Activated CD8-positive, alpha-beta memory T cell treated with anti-CD3 and anti-CD28 coated beads for 4 hours (primary cell): ENCODE results near the gene OAF.

Source experiments
- DNase-seq, 2 donors: peaks; one replicate each; pipeline ENCODE4 v3.0.0-alpha.2; 2020; ENCODE audit warnings: low read depth in 2 of 2

Gene OAF

DNA sequence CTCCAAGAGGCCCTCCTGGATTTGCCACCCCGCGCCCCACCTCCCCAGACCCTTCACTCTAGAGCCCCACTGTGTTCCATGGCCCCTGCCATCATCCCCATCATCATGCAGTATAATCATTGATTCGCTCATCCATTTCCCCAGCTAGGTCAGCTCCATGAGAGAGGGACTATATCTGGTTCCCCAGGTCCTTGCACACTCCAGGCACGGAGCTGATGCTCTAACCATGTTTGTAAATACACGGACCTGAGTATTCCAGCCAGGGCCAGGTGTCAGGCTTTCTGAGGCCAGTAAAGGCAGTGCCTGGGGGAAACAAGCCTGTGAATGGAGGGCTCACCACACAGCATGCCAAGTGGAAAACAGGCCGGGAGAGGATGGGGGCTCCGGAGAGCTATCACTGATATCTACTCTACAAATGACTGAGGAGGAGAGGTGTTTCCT, 27.1 kb upstream of the OAF start:
- no peak for DNase-seq

DNA sequence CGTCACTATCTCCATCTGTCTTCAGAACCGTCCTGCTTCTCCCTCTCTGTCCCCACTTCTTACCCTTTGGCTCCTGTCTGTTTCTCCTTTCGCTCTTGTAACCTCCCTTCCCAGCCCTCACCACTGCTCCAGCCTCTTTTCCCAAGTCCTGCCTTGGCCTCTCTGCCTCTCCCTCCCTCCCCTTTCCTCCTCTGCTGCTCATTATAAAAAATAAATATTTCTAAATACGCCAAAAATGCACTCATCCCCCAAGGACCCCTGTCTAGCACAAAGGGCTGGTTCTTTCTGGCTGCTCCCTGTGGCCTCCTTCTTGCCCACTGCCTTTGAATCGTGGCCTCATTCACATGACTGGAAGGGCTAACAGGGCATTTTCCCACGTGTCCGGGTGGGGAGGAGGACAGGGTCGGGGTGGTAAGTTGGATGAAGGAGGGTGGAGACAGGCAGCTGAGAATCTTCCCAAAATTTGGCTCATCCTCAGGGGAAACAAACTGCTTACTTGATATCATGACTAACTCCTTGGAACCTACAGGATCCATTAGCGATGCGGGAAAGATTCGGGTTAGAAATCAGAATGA, 26.4 kb upstream of the OAF start:
- DNase-seq: no peak

DNA sequence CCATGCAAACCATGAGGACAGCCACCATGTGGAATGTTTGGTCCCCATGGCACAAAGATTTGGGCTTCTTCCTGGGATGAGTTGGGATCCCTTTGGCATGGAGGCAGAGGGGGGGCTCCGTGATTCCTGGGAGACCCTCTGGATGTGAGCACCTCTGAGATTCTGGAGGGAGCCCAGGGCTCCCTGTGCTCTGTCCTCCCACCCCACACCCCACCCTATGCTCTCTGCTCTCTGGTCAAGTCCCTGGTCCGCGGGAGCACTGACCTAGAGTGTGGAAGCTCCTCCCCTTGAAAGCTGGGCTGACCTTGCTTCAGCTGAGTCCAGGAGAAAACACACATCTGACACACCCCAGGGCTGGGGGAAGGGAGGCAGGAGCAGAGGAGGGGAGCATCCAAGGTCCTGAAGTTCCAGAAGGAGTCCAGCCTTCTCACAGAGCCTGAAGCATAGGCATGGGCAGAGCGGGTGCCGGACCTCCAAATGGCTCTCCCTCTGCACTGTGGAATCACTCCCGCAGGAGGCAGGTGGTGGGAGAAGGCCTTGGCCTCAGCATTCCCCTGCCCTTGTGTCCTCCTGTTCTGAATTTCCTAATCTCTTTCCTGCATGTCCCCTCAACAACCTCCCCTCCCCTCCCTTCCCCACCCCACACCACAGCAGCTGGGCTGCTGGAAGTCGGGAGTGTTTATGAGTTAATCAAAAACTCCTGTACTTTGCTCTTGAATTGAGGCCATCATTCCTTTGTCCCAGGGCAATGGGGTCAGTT, 25.7 kb upstream of the OAF start:
- DNase-seq: no peak

DNA sequence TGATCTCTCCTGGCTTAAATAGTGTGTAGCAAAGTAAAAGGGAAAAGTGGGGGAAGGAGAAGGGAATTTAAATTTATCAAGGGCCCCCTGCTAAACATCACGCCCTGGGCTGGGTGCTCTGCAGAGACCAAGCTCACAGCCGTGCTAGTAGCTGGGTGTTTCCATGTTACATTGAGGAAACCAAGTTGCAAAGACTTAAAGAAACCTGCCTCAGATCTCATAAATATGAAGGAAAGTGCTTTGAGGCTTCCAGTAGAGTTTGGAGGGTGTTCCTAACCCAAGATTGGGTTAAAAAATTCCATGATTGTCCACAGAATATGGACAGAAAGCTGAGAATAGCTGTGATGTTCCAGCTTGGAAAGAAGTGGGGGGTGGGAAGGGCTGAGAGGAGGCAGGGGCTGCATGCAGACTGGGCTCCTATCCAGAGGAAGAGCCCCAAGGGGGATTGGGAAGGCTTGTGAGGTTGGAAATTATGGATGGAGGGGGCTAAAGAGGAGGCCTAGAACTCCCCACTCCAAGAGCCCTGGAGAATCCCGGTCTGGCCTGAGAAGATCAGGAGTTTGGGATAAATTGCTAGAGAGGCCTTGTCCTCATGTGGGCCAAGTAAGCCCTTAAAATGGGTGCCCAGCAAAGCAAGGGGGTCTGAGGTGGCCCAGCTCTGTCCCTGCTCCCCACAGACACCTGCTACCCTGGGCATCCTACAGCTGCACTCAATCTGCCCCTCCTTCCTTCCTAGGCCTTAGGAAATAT, 25.0 kb upstream of the OAF start:
- no peak for DNase-seq

DNA sequence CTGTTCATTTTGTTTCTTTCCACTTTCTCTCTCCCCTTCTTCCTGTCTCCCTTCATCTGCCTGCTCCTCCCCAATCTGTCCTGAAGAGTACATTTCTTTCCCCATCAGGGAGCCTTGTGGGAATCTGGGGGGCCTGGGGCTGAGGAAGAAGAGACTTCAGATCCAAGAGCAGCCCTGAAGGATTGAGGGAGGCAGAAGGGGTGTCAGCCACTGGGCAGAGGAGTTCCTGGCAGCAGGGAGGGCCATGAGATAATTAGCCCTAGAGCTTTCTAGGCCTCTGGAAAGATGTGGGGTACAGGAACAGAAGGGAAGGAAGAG, 24.4 kb upstream of the OAF start:
- DNase-seq: no peak

DNA sequence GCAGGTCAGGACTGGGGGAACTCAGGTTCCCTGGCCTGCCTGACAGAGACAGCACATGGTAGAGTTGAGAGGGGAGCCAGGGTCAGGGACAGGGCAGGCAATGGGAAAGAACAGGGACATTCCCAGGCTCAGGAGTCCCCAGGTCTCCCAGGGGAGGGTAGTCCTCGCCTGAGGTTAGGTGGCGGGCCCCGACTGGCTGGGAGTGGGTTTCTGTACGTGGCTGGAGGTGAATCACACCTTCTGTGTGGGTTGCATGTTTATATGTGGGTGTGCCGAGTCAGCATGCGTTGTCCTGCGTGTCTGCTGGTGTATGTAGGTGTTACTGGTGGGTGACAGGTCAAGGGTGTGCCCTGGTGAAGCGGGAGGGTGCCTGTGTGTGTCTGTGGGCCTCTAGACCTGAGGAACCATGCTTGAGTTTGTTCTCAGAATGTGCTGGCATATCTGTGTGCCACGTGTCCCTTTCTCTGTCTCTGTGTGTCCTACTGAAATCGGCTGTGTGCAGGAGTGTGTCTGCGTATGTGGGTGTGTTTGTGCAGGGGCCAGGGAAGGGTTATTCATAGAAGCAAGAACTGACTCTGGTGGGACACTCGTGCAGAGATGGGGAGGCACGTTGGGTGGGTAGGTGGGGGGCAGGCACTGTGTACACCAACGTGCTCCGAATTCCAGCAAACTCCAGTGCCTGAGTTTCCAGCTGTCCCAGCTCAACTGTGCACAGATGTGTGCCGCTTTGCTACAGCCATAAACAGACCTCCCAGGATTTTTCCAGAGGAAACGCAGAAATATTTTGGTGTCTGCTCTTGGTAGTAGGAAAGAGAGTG, 23.8 kb upstream of the OAF start:
- DNase-seq: no peak

DNA sequence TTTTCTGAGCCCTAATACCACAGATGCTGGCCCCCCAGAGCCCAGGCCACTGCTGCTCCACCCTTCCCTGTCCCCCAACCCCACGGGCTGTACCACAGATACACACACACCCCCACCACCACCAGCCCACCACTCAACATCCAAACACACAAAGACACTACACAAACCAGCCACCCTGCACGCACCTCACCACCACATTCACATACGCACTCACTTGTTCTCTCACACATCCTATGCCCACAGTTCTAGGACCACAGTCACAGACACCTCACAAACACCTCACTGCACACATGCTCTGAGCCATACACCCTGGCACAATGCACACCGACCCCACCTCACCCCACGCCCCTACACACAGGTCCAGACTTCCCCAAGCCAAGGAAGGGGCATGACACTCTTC, 22.5 kb upstream of the OAF start:
- DNase-seq: no peak

DNA sequence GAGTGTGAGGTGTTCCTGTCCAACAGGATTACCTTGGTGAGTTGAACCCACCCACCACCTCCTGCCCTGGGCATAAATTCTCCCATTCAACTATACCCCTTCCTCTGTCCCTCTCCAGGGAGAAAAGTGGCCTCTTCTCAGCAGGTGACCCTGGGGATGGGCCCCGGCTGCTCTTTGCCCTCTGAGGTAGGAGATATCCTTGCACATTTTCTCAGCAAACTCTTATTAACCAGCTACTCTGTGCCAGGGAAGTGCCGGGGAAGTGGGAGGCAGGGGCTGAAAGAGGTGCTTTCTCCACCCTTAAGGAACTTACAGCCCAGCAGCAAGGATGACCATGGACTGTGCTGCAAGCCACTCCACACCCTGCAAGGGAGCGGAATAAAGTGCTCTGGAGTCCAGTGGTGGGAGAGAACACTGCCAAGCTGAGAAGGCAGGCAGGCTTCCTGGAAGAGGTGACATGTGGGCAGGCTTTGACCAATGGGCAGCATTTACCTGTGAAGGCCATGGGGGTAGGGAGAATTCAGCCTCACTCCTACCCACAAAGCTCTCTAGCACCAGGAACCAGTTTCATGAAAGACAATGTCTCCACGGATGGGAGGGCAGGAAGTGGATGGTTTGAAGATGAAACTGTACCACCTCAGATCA, 21.9 kb upstream of the OAF start:
- DNase-seq: no peak

DNA sequence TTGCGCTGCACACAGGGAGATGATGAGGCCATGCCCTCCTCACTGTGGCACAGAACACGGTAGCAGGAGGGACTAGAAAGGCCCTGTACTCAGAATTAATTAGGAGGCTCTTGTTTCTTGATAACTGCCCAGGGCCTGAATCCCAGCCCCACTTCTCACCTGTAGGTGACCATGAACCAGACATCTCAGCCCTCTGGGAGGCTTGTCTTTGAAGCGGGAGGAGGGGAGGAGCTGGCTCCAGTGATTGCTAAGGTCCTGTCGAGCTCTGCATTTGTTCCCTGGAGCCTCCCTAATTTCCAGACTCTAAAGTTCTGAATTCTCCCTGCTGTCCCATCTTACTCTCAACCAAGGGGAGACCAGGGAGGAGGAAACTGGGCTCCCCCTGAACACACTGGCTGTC, 19.8 kb upstream of the OAF start:
- no peak for DNase-seq

DNA sequence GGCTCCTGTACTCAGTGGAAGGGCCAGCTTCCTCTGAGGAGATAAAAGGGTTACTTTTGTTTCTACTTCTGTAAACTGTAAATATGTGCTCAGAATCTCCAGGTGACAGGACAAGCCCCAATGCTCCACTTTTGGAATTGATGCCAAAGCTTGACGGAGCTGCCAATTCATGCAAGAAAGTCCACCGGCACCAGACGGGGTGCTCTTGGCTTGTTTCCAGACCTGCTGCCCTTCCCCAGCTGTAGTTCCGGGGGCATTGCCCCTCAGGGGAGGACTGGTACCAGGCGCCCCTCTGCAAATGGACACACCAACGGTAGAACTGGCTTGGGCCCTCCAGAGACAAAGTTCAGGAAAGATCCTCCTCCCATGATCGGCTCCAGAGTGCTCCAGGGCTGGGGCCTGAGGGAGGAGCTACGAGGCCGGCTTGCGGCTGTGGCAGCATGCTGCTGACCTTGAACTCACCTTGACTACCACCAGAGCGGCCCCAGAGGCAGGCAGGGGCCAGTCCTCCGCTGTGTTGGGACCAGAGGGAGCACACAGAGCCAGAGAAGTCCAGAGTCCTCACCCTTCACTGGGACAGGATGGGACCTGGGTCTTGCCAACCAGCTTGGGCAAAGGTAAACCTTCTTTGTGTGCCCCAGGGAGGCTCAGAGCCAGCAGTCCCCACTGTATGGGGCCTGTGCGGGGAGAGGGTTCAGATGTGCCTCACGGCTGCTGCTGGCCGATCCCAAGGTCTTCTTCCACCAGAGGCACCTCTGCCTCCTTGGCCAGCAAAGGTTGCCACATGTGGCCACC, 17.8 kb upstream of the OAF start:
- DNase-seq: no peak

DNA sequence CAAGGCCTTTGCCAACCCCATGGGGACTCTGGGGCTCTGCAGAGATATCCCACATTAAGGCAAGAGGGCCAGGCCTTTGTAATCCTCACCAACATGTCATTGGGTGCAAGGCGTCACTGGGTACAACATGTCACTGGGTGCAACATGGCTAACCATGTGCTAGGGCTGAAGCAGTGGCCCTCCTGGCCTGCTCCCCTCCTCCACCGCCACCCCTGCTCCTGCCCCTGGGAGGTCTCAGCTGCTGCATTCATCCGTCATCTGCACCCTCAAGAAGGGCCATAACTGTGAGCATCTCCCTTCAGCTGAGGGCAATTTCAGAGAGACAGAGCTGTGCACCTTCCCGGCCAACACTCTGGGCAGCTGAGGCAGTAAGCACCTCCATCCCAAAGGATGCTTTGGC, 16.7 kb upstream of the OAF start:
- no peak for DNase-seq

DNA sequence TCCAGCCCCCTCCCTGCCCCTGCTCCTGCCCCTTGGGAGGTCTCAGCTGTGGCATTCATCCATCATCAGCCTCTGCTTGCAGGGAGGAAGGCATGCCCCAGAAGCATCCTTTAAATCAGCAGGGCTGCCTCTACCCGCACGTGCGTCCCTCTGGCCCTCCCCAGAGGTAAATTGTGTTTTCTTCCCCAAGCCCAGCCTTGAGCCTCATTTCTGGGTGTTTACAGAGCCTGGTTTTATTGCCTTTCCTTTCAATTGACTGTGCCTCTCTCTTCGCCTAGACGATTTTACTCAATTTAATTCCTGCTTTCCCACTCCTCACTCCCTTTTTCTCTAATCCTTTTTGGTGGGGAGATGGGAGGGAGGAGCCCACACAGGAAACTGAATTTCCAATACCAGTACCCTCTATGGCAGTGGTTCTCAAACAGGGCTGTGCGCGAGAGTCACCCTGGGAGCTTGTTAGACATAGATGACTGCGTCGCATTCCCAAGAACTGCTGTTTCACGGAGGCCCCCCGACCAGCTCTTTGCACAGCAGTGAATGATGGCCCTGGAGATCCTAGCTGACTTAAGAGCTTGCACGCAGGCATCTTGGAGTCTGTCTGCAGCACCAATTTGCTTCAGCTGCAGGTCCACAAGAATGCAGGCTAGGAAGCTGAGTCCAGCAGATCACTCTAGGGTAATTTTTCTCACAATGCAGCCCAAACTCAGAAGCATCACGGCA, 15.1 kb upstream of the OAF start:
- DNase-seq: no peak

DNA sequence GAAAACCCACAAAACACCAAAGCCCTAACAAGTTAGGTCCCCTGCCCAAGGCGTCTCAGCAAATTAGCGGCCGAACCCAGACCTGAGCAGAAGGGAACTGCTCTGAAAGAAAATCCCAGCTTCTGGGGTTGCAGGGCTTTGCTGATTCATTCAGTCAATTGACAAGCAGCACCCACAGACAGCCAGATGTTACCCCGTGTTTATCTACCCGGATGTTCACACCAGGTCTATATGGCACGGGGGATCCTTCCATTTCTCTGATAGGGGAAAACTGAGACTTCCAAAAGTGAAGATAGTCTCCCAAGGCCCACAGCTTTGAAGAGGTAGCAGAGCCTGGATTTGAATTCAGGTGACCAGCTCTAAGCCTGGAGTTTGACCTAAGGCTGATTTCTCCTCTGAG, 14.0 kb upstream of the OAF start:
- DNase-seq: no peak

DNA sequence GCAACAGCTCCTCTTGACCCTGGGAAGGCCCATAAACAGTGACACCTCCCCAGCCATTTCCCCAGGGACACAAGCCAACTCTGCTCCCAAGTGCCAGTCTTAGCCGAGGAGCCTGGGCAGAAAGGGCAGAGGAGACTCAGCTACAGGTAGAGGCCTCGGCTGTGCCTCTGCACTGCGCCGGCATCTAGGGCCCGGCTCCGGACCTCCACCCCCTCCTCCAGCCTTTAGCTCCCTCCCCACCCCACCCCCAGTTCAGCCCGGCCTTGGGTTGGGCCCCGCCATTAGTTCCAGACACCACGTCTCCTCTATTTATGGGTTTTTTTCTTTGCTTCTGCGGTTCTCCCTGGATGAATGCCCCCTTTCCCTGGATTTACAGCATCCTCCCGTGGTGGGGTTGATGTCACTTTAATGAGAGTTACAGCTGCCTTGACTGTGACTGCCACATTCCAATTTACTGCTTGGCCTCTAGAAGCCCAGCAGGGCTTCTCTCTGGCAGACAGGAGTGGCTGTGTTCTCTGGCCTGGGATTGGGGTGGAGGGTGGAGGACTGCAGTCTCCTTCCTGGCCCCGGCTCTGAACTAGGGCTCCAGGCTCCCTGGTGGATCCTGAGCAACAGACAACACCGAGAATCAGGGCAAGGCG, 13.5 kb upstream of the OAF start:
- DNase-seq: no peak

DNA sequence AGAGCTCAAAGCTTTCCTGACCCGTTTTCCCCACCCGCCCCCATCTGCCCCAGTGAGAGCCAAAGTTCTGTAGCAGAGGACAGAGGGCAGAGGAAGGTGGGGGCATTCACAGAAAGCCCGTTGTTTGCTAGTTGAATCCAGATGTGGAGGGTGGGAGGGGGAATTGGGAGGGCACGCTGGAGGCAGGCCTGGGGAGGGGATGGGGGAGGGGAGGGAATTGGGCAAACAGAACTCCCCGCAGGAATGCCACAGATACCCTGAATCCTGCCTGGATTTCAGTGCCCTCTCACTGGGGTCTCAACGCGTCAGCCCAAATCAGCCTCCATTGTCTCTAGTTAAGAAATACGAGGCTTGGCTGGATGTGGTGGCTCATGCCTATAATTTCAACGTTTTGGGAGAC, 12.9 kb upstream of the OAF start:
- no peak for DNase-seq

DNA sequence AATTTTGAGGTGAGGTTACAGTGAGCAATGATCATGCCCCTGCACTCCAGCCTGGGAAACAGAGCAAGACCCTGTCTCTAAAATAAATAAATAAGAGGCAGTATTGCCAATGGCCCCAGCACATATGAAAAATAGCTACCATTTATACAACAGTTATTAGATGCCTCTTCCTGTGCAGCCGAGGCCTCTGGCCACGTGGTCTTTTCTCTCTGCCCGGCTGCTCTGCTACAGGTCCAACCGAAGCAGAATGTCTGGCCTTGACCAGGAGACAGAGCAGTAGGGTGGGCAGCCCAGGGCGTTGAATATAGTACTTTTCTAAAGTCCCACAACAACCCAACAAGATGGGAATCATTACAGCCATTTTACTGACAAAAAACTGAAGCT, 12.4 kb upstream of the OAF start:
- DNase-seq: no peak

DNA sequence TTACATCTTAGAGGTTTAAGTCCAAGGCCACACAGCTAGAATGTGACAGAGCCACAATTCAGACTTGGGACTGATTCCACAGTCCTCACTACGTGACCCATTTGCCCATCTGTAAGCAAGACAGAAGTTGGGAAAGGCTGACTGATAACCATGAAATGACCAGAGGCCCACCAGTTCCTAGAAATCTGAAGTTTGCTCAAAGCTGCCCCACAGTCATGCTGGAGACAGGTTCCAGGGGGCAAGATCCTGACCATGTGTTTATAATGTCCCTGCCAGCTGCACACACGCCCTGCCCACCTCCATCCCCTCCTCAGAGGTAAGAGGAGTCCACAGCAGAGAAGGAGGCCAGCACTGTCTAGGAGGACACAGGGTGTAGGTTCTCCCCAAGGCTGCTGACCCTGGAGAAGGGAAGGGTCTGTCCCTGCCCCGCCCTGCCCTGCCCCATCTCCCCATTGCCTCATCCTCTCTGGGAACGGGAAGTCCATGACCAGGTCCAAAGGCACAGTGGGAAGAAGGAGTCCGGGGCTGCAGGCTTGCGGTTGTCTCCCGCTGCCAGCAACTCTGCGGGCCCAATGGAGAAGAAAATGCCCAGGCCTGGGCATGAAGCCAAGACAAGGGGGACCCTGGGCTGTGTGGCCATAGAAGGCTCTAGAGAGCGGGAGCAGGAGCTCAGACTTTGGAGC, 11.9 kb upstream of the OAF start:
- DNase-seq: no peak

DNA sequence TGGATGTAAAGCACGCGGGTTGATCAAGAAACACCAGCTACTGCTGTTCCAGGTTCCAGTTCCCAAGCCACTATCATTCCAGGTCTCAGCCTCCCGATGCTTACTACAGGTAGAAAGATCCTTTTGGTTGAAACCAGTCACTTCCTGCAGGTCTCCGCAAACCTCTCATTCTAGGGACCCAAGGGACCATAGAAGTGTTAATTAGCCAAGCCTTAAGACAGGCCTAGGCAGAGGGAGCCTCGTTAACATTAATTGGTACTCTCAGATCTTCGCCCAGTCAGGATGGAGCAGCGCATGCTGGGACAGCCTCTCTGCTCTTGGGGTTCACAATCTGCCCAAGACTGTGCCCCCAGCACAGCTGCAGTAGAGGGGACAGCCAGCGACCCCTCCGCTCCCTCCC, 11.2 kb upstream of the OAF start:
- no peak for DNase-seq

DNA sequence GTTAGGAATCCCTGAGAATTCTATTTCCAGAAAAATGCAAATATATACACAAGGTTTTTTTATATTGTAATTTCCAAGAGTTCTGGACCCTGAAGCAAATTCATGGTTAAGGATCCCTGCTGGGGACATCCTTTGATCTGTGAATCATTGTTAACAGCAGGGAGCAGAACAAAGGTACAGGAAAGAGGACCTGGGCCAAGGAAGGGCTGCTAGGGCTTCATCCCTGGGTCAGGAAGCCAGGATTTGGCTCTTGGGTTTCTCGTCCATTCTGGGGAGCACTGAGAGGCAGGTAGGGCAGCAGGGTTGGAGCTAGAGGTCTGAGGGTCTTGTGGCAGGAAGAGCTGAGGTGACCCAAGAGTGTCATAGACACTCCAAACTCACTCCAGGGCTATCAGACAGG, 10.2 kb upstream of the OAF start:
- no peak for DNase-seq
